GM12875 (cell line): Measurements from ENCODE around the gene NT5C1A.

Source experiments
- H3K4me3 ChIP-seq: one replicate; pipeline ENCODE4 v1.5.1; 2011; ENCODE audit warnings: low read depth, low read length, control low read depth
- TF ChIP-seq, protein P1 (sequence below): IDR thresholded peaks from 2 replicates; pipeline ENCODE4 v1.5.1; 2011; ENCODE audit warnings: low read depth, mild to moderate bottlenecking, control low read depth, inconsistent platforms, low read length, moderate library complexity, borderline replicate concordance; ENCODE audit not compliant: insufficient read depth

The NT5C1A gene

DNA sequence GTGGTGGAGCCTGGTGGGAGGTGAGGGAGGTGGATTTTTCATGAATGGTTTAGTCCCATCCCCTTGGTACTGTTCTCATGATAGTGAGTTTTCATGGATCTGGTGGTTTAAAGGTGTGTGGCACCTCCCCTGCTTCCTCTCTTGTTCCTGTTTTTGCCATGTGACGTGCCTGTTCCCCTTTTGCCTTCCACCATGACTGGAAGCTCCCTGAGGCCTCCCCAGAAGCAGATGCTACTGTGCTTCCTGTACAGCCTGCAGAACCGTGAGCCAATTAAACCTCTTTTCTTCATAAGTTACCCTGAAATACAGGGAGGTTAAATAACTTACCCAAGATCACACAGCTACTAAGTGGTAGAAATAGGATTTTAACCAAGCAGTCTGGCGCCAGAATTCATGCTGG is 28.2 kb downstream of the NT5C1A start:
- H3K4me3 ChIP-seq: no peak overlapping the region
- TF ChIP-seq, protein P1, sequence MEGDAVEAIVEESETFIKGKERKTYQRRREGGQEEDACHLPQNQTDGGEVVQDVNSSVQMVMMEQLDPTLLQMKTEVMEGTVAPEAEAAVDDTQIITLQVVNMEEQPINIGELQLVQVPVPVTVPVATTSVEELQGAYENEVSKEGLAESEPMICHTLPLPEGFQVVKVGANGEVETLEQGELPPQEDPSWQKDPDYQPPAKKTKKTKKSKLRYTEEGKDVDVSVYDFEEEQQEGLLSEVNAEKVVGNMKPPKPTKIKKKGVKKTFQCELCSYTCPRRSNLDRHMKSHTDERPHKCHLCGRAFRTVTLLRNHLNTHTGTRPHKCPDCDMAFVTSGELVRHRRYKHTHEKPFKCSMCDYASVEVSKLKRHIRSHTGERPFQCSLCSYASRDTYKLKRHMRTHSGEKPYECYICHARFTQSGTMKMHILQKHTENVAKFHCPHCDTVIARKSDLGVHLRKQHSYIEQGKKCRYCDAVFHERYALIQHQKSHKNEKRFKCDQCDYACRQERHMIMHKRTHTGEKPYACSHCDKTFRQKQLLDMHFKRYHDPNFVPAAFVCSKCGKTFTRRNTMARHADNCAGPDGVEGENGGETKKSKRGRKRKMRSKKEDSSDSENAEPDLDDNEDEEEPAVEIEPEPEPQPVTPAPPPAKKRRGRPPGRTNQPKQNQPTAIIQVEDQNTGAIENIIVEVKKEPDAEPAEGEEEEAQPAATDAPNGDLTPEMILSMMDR: no peak

DNA sequence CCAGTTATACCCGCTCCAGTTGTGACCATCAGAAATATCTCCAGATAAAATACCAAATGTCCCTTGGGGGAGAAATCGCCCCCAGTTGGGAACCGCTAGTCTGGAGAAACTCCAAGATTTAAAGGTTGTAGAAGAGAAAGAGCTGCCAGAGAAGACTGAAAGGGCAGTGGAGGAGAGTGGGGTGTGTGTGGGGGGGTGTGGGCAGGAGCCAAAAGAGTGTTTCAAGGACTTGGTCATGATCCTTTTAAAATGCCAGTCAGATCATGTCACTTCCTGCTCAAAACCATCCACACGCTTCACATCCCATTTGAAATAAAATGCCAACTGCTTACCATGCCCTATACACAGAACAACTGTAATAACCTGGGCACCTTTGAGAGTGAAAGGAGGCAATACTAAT is 29.1 kb downstream of the NT5C1A start:
- TF ChIP-seq, protein P1: no peak
- no peak overlapping the region for H3K4me3 ChIP-seq

DNA sequence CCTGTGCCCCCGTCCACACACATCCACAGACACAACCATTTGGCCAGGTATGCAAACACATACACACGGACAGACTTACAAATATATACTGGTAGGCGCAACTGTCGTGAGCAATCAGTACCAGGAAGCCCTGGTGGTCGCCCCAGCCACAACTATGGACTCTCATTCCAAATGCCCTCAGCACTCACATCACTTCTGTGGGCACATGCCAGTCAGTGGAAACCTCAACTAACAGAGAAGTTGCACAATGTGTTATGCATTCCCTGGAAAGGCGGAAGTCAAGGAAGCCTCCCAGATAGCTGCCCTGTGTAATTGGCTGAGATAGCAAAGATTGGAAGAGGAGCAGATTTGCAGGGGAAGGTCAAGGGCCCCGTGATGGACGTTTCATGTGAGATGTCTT is 31.0 kb downstream of the NT5C1A start:
- TF ChIP-seq, protein P1: no peak
- no peak overlapping the region for H3K4me3 ChIP-seq

DNA sequence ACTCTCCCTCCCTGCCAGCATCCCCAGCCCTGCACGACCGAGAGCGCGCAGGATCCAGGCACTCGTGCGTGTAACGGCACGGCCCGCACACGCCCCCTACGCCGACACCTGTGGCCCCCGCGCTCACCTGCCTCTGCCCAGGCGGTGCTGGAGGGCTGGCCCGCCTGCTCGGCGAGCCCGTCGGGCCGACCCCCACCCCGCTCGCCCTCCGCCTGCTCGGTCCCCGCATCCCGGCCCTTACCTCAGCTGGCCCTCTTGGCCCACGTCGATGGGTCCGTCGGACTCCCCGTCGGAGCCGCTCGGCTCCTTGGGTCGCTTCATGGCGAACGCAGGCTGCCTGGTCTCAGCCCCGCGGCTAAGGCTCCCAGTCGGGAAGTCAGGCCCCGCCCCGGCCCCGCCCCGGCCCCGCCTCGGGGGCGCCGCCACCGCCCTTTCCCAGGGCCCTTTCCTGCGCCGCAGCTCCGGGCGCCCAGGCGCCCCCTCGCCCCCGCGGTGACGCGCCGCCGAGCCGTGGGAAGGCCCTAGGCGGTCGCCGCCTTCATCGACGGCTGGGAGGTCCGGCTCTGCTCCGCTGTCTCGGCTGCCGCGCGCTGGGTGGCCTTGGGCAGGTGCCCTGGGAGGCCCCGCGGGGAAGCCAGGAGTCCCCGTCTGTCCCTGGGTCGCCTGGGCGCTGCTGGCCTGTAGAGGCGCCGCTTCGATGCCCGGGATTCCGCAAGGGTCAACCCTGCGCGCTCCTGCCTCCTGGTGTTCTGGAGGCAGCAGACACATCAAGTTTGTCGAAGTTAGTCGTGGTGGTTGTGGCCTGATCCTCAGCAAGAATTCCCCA is 32.4 kb downstream of the NT5C1A start, which contains the start of gene HEYL:
TSS of gene HEYL (minus strand) at position 339 of the 826 bp plus-strand sequence. CDS start at position 321, 18 bp downstream.
- TF ChIP-seq, protein P1: peak; percentile 26; the same call in 1 of the 2 replicates
- peak within 1 kb of the TSS; percentile 26 for H3K4me3 ChIP-seq

DNA sequence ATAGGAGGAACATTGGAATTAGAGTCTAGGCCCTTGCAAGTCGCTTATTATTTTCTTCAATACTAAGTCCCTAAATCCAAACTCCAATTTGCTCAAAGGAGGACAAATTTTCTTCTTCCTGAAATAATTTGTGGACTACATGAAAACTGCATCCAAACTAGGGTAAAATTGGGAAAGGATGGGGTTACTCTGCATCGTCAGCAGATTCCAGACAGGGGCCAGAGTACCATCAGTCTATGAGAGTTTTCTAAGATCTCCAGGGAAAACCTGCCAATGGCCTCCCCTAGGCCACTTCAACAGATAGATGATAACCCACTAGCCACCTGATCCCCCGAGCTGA is 33.0 kb downstream of the NT5C1A start:
- TF ChIP-seq, protein P1: no peak
- H3K4me3 ChIP-seq: no peak overlapping the region

DNA sequence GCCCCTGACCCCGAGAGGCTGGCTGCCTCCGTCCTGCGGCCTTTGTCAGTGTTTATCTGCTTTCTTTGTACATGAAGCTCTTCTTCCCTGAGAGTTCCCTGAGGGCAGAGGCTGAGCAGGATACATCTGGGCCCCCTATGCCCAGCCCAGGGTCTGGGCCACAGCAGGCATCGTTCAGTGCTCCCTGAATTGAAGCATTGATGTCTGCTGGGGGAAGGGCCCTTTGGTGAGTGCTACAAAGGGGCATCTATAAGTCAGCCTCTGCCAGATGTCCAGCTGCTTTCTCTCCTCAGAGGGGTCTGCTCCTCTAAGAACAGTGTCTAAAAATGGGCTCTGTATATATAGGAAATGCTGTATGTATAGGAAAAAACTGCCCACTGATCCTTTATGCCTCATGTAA is 34.5 kb downstream of the NT5C1A start:
- no peak overlapping the region for H3K4me3 ChIP-seq
- TF ChIP-seq, protein P1: no peak

DNA sequence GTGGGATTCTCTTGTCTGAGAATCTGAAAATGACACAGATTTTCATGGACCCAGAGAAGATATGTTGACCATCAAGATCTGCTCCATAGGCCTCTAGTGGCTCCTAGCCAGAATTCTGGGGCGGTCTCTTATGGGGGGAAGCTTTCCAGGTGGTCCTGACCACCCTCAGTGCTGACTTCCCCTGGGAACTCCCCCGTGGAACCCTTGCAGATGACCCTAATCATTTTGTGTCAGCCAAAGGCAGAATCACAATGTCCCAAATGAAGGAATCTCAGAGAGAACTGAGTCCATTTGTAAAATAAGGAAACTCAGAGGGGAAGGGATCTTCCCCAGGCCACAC is 36.1 kb downstream of the NT5C1A start:
- no peak overlapping the region for H3K4me3 ChIP-seq
- TF ChIP-seq, protein P1: no peak
